GM21717 (cell line): ENCODE measurements around the gene KRTAP4-5.
"Not testable (repeated sequence)": the region's sequence is repeated elsewhere in the genome, so short reads cannot be mapped to it uniquely, and the experiment has no call there.

Source experiments
- ATAC-seq: cut with Tn5 transposase; IDR thresholded peaks from one replicate; pipeline ENCODE4 v1.9.1; 2021; ENCODE audit warnings: mild to moderate bottlenecking, moderate library complexity; ENCODE audit not compliant: unreplicated experiment

The KRTAP4-5 gene

DNA sequence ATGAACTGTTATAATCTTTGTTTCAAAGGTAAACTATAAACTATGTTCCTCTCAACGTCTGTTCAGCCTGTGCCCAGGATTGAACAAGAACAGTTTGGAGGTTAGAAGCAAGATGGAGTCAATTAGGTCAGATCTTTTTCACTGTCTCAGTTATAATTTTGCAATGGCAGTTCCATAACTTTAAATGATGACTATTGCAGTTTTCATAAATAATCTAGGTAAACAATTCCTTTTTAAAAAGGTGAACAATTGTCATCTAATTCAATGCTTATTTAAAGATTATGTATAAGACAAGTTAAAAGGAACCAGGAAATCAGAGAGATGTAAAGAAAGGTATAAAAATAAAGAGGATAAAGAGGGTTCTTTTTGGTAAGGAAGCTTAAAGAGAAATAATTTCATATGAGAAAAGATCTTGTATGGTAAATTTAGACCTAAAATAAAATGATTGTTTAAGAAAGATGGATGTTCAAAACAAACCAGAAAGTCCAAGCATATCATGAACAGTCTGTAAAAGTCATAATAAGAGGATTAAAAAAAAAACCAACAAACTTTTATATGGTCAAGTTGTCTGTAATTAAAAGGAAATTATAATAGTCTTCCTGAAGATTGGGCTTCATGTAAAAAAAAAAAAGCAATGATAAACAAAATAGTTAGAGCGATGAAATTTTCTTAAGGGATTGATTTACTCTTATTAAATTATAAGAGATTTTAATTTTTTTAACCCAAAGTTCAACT, 38.3 kb downstream of the KRTAP4-5 start:
- ATAC-seq, result no peak

DNA sequence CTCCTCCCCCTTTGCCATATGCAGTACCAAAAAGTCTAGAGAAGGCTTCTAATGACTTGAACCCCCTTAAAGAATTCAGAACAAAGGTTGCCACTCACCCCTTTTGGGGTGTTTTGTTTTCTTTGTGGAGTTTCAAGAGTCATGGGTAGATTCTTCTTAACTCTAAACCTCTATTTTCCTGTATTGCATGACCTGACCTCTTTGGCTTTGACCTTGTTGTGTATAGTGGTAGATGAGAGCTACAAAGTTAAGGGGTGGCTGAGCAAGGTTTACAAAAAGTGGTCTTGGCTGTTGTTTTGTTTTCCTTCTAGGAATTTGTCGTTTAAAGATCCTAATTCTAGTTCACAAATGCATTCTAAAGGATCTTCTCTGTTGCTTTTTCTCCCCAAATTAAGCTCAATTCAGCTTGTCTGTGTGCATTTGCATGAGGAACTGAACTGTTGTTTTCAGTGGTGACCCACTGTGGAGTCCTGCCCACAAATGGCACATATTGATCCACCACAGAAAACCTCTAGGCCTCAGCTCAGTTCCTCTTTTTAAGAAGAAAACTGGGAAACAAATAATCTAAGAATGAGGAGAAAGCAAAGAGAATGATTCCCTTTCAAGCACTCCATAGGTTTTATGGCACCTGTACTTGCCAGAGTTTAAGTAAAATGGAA, 40.8 kb downstream of the KRTAP4-5 start:
- ATAC-seq, result not testable (repeated sequence)

DNA sequence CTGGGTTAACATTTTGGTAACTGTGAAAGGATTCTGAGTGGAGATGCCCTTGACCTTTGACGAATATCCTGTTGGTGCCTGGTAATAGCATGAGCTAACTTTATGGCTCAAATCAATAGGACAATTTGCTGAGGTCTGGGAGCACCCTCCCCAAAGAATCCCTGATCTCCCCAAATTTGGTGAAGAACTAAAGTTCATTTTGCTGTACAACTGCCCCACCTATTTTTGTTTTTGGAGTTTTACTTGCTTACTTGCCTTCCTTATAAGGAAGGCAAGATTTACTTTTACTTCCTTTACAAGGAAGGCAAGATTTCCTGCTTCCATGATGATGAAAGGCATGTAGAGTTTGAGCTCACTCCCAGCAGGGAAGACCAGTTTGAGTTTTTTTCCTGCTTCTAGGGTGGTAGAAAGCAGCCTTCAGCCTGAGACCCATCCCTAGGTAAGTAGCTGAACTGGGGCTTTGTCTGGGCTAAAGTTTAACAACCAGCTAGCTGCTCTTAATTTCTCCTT, 41.6 kb downstream of the KRTAP4-5 start:
- ATAC-seq, result no peak

DNA sequence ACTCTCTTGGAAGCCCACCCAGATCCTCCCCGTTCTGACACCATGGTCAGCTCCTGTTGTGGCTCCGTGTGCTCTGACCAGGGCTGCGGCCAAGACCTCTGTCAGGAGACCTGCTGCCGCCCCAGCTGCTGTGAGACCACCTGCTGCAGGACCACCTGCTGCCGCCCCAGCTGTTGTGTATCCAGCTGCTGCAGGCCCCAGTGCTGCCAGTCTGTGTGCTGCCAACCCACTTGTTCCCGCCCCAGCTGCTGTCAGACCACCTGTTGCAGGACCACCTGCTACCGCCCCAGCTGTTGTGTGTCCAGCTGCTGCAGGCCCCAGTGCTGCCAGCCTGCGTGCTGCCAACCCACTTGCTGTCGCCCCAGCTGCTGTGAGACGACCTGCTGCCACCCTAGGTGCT, 44.3 kb downstream of the KRTAP4-5 start, which contains the start of gene KRTAP4-9:
Gene KRTAP4-9, plus strand, starts transcription at position 43 of the 400 bp plus-strand sequence. Its CDS starts 0 bp downstream, at position 43.
- not testable (repeated sequence) for ATAC-seq

DNA sequence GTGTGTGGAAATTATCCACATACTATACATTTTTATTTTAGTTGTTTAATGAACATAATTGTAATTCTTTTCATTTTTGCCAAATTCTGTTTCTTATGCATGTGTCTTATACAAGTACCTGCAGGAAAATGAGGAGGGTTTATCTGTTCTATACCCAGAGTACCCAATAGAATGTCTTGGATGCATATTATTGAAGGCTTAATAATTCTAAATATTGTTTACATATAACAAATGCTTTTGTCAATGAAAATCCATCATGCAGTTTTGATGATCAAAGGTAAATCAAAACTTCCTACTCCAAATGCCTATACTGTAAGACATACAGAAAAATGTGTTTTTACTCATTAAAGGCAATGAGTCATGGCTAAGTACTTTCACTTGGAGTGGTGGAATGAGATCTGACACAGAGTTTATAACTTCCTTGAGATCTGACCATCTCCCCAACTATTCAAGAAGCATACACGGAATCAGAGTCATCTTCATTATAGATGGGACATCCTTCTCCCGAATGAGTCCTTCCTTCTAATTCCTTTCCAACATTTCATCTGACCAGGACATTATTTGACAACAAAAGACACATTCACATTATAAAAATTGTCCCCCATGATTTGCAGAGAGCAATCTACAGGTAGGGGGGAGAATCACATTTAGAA, 45.1 kb downstream of the KRTAP4-5 start:
- ATAC-seq, result not testable (repeated sequence)

DNA sequence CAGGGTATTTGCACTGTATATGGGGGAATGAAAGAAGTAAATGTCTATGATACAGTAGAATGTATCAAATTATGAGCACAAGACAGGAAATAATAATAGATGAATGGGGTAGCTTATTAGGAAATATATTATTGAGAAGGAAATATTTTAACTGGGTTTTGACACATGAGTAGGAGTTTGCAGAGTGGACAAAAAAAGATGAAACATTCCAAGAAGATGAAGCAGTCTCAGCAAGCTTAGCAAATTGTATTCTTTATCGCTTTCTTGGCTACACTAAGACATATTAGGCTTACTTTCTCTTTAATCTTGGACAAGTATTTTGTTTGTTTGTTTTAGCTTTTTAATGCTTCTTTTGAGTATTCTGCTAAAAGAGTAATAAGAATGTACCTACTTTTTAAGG, 45.7 kb downstream of the KRTAP4-5 start:
- no peak for ATAC-seq

DNA sequence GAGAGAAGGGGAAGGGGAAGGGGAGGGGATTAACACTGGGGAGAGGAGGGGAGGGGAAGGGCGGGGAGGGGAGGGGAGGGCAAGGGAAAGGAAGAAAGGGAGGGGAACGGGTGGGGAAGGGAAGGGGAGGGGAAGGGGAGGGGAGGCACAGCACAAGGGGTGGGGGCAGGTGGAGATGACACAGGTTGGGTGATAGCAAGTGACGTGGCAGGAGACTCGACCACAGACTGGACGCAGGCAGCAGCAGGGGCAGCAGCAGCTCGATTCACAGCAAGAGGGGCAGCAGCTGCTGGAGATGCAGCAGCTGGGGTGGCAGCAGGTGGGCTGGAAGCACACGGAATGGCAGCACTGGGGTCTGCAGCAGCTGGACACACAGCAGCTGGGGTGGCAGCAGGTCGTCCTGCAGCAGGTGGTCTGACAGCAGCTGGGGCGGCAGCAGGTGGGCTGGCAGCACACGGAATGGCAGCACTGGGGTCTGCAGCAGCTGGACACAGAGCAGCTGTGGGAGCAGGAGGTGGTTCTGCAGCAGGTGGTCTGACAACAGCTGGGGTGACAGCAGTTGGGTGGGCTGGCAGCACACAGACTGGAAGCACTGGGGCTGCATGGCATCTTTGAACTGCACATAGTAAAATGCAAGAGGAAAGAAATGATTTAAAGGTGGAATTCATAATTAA, 47.9 kb downstream of the KRTAP4-5 start, which contains the start of gene KRTAP4-16:
Gene KRTAP4-16, minus strand, starts transcription at position 624 of the 674 bp plus-strand sequence. Its CDS starts 0 bp downstream, at position 624.
- ATAC-seq, result no peak

DNA sequence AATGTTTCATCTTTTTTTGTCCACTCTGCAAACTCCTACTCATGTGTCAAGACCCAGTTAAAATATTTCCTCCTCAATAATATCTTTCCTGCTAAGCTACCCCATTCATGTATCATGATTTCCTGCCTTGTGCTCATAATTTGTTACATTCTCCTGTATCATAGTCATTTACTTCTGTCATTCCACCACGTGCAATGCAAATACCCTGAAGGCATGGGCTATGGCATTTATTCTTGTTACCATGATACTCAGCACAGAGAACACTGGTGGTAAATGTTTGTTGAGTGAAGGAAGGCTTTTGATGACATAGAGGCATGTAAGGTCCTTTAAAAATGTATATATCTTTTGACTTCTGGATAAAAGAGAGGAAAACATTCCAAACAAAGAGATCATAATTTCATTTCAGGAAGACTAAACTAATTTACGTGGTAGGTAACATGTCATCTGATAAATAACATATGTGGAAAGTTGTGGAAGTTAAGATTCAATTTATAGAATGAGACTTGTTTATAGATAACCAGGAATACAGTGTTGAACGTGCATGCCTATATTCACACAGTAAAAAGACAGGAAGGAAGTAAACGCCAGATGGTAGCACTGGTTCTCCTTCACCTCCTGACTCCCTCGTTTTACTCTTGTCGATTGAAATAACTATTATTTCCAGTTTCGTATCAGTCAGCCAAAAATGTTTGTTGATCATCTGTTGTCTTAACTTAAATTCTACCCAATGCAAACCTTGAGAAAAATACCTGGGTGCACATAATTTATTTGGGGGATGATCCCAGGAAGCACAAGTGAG, 49.7 kb downstream of the KRTAP4-5 start:
- not testable (repeated sequence) for ATAC-seq
